GM21381 (cell line): ENCODE results near the gene TRMT2A.

Experiments
- ATAC-seq: cut with Tn5 transposase; IDR thresholded peaks from one replicate; pipeline ENCODE4 v1.9.1; 2021; ENCODE audit warnings: mild to moderate bottlenecking, moderate library complexity; ENCODE audit not compliant: unreplicated experiment

Gene TRMT2A

GRCh38 chr22:20149257-20150250 is 32.5 kb upstream of the TRMT2A start:
- no peak for ATAC-seq

GRCh38 chr22:20148414-20148813 is 31.4 kb upstream of the TRMT2A start:
- ATAC-seq: no peak

DNA sequence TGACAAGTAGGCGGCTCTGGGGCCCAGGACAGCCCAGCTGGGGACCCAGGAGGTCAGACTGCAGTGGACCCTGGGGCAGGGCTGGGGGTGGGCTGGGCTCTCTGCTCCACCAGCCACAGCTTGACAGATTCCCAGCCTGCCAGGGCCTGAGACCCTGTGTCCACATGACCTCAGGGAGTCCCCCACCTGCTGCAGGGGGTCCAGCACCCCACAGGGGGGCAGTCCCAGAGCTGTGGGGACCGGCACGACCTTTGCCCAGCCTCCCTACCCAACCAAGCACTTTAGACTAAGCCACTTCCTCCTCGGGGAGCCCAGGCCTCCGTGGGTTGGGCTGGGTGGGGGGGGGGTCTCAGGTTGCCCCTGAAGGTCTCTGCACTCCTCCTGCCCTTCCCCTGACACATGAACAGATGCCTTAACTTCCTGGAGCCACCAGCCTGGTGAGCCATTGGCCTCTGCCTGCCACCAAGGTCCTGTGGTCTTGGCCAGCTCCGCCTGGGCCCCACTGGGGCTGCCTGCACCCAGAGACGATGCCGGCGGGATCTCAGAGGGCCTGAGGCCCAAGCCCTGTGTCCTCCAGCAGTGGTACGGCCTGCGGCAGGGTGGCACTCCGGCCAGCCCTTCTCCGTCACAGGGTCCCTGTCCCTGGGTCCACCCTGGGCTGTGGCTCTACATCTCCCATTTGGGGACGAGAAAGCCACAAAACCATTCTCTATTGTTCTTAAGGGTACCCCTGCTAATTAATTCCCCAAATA is 30.4 kb upstream of the TRMT2A start:
- no peak for ATAC-seq

GRCh38 chr22:20146777-20147176 is 29.8 kb upstream of the TRMT2A start:
- ATAC-seq: no peak

DNA sequence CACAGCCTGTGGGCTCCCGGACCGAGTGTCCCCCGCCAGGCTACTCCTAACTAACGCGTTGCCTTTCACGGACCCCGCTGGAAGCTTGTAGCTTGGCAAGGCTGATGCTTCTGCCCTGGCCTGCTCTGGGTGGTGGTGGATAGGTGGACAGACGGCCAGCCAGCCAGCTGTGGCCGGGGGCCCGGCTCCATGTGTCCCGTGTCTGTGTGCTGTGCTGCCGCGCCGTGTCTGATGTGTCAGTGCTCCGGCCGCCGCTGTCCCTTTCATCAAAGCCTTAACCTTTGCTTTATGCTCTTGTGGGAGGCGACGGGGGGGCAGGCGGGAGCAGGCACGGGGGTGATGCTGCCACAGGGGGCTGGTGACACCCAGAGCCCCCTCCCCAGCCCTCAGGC is 28.8 kb upstream of the TRMT2A start:
- no peak for ATAC-seq

GRCh38 chr22:20145206-20145831 is 28.3 kb upstream of the TRMT2A start:
- ATAC-seq: no peak

DNA sequence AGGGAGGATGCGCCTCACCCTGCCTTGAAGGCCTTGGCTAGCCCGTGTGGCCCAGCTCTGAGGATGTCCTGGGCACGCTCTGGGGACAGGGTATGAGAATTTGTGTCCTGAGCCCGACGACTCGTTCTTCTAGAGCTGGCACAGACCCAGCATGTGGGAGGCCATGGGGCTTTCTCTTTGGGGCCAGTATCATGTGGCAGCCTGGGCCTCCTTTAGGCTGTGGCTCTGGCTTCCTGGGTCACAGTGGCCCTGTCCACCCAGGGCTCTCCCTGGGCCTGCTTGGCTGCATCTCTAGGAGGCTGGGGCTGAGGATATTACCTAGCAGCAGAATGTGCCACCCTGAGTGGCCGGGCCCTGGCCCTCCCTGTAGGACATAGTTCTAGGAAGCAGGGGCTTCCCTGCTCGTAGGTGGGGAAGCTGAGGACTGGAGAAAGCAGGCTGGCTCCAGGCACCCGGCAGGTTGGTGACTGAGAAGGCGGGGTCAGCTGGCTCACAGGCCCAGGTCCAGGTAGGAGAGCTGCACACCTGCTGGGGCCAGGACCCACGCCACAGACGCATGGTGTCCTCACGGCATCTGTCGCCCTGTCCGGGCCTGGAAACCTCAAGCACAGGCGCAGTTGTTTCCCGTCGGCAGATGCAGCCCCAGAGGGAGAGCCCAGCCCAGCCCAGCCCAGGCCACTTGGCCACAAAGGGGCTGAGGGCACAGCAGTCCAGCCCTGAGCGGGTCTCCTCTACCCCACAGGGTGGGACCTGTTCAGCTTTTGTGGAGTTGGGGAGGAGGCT is 27.0 kb upstream of the TRMT2A start:
- ATAC-seq: no peak

- no peak for ATAC-seq
These were observed 25.9 kb upstream of the TRMT2A start for GRCh38 chr22:20142711-20143621.

DNA sequence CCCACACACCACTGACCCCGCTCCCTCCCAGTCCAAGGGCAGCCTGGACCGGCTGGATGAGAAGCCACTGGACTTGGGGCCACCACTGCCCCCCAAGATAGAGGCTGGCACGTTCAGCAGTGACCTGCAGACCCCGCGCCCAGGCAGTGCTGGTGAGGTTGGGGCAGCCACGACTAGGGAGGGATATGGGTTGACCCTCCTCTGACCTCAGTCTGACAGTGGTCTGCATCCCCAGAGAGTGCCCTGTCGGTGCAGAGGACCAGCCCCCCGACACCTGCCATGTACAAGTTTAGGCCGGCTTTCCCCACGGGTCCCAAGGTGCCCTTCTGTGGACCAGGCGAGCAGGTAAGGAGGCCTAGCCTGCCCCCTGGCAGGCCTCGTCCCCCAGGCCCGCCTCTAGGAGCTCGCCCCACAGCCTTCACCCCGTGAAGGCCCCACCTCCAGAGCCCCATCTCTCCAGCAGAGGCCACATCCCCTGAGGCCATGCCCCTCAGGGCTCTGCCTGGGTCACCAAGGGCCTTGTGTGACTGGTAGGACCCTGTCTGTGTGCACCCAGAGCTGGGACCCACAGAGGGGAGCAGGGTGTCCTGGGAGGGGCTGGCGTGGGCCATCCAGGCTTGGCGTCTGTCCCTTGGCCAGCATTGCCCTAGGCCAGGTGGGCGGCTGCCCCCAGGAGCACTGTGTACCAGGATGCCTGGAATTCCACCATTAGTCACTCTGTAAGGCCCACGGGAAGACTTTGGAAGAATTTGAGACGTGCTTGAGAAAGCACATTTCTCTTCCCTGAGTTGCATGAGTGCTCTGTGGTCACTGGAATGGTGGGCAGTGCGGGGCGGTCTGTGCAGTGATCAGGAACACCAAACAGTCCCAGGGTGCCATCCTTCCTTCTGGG is 24.4 kb upstream of the TRMT2A start:
- no peak for ATAC-seq

DNA sequence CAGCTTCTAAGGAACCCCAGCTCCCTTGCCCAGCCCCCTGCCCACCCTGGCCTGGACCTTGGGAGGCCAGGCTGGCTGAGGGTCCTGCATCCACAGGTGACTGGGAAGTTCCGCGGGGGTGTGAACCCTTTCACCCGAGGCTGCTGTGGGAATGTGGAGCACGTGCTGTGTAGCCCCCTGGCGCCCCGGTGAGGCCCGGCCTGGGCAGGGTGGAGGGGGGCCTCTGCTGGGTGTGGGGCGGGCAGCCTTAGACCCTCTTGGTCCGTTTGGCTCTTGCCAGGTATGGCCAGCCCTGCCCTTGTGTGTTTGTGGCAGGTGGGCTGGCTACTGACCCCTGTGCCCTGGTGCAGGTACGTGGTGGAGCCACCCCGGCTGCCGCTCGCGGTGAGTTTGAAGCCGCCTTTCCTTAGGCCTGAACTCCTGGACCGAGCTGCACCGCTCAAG is 23.5 kb upstream of the TRMT2A start:
- ATAC-seq: no peak

DNA sequence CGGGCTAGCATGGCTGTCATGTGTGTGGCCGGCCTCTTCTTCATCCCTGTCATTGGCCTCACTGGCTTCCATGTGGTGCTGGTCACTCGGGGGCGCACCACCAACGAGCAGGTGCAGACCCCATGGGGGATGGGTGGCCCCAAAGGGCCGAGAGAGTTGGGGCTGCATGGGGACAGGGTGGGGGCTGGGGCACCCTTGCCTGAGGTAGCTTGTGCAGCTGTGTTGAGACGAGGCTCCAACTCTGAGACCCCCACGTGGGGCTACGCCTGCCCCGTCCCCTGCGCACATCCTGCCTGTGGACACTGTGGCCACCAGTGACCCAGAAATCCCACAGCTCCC is 23.1 kb upstream of the TRMT2A start:
- no peak for ATAC-seq

DNA sequence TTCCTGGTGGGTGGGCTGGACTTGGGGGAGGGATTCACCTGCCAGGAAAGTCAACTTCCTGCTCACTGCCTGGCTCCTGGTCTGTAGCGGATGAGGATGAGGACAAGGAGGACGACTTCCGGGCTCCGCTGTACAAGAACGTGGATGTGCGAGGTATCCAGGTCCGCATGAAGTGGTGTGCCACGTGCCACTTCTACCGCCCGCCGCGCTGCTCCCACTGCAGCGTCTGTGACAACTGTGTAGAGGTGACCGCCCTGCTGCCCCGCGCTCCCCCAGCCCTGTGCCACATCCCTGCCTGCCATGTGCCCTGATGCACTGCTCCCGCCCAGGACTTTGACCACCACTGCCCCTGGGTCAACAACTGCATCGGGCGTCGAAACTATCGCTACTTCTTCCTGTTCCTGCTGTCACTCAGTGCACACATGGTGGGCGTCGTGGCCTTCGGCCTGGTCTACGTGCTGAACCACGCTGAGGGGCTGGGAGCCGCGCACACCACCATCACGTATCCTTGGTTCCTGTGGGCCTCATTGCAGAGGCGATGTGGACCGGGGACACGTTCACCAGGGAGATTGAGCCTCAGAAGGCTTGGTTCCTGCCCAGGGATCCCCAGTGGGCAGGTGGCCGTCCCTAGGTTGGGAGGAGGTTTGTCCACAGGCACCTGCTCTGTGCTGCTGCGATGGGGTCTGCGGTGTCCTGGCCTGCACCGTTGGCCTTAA is 22.5 kb upstream of the TRMT2A start:
- ATAC-seq: no peak

DNA sequence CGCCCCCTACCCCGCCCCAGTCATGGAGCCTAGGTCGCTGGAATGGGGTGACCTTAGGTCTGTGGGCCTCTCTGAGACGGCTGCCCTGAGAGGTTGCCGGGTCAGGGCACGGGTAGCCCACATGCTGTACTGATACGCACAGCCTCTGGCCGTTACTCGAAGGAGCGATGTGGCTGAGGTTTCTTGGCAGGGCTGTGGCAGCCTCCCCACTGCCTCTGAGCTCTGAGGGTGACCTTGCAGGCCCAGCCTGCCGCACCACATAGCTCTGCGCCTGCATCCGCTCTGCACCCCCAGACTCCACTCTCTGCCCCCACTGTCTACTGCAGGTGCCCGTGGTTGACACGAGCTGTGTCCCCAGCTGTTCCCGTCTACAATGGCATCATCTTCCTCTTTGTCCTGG is 21.8 kb upstream of the TRMT2A start:
- ATAC-seq: no peak

GRCh38 chr22:20138417-20138738 is 21.4 kb upstream of the TRMT2A start:
- no peak for ATAC-seq

GRCh38 chr22:20137671-20138416 is 20.8 kb upstream of the TRMT2A start:
- ATAC-seq: no peak

DNA sequence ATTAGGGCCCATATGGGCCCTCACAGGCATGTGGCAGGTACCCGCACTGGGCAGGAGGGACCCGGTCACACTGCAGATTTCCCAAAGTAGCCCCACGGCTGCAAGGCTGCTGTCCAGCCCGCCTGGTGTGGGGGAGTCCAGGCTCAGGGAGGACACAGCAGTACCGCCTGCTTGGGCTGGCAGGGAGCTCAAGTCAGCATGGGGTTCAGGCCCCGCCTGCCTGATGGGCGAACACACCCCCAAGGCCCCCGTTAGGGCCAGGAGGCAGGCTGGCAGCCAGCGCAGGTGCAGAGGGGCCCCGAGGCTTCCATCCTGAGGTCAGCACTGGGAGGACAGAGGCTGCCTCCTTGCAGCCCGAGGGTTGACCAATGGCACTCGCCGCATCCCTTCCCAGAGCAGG is 20.1 kb upstream of the TRMT2A start:
- ATAC-seq: no peak

GRCh38 chr22:20136603-20136873 is 19.5 kb upstream of the TRMT2A start:
- ATAC-seq: no peak
